Spinal cord (tissue), 10 donors: ENCODE results near the gene RASSF8. TPM values are rescaled to one million over a fixed set of nuclear protein-coding genes. Genes with fewer than 3 reads are reported as not detected.
A peak's percentile ranks its signal among the peaks of the same experiment; 100 is the strongest.

Source experiments
- DNase-seq, 6 donors: peaks; one replicate each; pipeline versions ENCODE4 v3.0.0 to v3.0.0-alpha.2; 2013 to 2015; ENCODE audit warnings: low spot score in 6 of 6, low read depth in 4 of 6
- H3K27ac ChIP-seq: one replicate; pipeline ENCODE4 v1.5.1; 2013; ENCODE audit warnings: low read depth, low read length, control low read depth
- H3K27me3 ChIP-seq: one replicate; pipeline ENCODE4 v1.6.1; 2013; ENCODE audit warnings: low read length; ENCODE audit not compliant: control insufficient read depth, insufficient read depth
- H3K36me3 ChIP-seq: one replicate; pipeline ENCODE4 v1.6.1; 2013; ENCODE audit warnings: low read length; ENCODE audit not compliant: control insufficient read depth, insufficient read depth
- H3K4me1 ChIP-seq: one replicate; pipeline ENCODE4 v1.6.1; 2013; ENCODE audit warnings: low read length; ENCODE audit not compliant: control insufficient read depth, insufficient read depth
- H3K4me3 ChIP-seq: one replicate; pipeline ENCODE4 v1.5.1; 2013; ENCODE audit warnings: low read depth, low read length, control low read depth
- H3K9me3 ChIP-seq: one replicate; pipeline ENCODE4 v1.6.1; 2013; ENCODE audit warnings: low read length; ENCODE audit not compliant: control insufficient read depth, insufficient read depth
- WGBS: methylation state at CpG from one replicate; pipeline ENCODE4 v1.1.5; 2013; ENCODE audit warnings: missing lambda C conversion rate; ENCODE audit not compliant: insufficient coverage; 5-methylcytosine and 5-hydroxymethylcytosine counted together
- polyA plus RNA-seq, 2 donors: library from polyadenylated mRNA; unstranded; fragments of 120-200 nt; gene quantifications; one replicate each; pipeline ENCODE4 v1.2.1, GENCODE V29; 2013; ENCODE audit not compliant: insufficient read length in 2 of 2
- total RNA-seq, 2 donors: library from RNA; depleted of rRNA in 1 of 2; stranded (reverse); fragments of 120-200 nt in 1 of 2; fragments of >200 nt in 1 of 2; gene quantifications; one replicate each; pipeline versions ENCODE4 v1.2.3 to v1.2.4, GENCODE V29; 2013 to 2014
- donor health status: healthy.

RASSF8 gene
- total and polyA plus RNA-seq, 4 donors, result 17.5 to 80.7 (median 46.7) TPM

GRCh38 chr12:25984759-25985158 lies 26.3 kb downstream of the RASSF8 start:
- H3K27ac ChIP-seq, result no peak overlapping the region
- WGBS, result 100% methylated on average over 1 of the region's 2 CpGs
- H3K4me3 ChIP-seq, result no peak overlapping the region
- H3K4me1 ChIP-seq, result no peaks in the 10 kb centered on the region
- no peak for DNase-seq
- H3K36me3 ChIP-seq, result no peaks in the 10 kb centered on the region
- H3K9me3 ChIP-seq, result no peaks in the 10 kb centered on the region
- no peaks in the 10 kb centered on the region for H3K27me3 ChIP-seq

- WGBS, result 61% methylated on average over 3 of the region's 8 CpGs
- H3K4me3 ChIP-seq, result no peak overlapping the region
- no peaks in the 10 kb centered on the region for H3K36me3 ChIP-seq
- no peaks in the 10 kb centered on the region for H3K27me3 ChIP-seq
- H3K4me1 ChIP-seq, result no peaks in the 10 kb centered on the region
- no peak overlapping the region for H3K27ac ChIP-seq
- no peak for DNase-seq
- no peaks in the 10 kb centered on the region for H3K9me3 ChIP-seq
Observed at GRCh38 chr12:25985316-25986175, 27.1 kb downstream of the RASSF8 start.

DNA sequence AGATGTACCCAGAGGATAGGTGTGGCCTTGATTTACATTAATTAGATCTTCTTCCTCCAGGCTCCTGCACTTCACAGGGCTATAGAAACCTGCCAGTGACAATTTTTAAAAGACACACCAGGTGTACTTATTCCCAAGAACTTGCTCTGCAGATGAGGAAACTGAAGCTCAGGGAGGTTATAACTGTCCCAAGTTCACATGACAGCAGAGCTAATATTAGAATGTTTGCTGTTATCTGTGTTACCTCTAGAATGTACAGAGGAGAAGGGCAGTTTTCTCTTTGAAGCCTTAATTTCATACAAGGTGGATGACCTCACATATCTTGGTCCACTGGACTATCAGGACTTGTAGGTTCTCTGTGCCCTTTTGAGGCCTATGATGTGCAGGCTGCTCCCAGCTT lies 27.7 kb downstream of the RASSF8 start:
- DNase-seq, result no peak
- no peak overlapping the region for H3K4me3 ChIP-seq
- H3K9me3 ChIP-seq, result no peaks in the 10 kb centered on the region
- no peaks in the 10 kb centered on the region for H3K4me1 ChIP-seq
- no peak overlapping the region for H3K27ac ChIP-seq
- no peaks in the 10 kb centered on the region for H3K27me3 ChIP-seq
- H3K36me3 ChIP-seq, result no peaks in the 10 kb centered on the region

GRCh38 chr12:25988505-25988904 lies 30.0 kb downstream of the RASSF8 start:
- DNase-seq, result peak in 1 of 6 donors; percentile 23
- Histone ChIP-seq H3K4me3 (no peak overlapping the region), H3K36me3 (no peaks in the 10 kb centered on the region), H3K27me3 (no peaks in the 10 kb centered on the region), H3K27ac (no peak overlapping the region), H3K4me1 (peaks cover 3% of the 10 kb centered on the region), H3K9me3 (no peaks in the 10 kb centered on the region)
- no CpG with 5 or more reads among the region's 2 CpGs for WGBS

- Histone ChIP-seq H3K4me1 (peaks cover 3% of the 10 kb centered on the region), H3K36me3 (no peaks in the 10 kb centered on the region), H3K4me3 (no peak overlapping the region), H3K9me3 (no peaks in the 10 kb centered on the region), H3K27ac (no peak overlapping the region), H3K27me3 (no peaks in the 10 kb centered on the region)
- DNase-seq, result no peak
- WGBS, result no CpG with 5 or more reads among the region's 2 CpGs
Observed at GRCh38 chr12:25990495-25990894, 32.0 kb downstream of the RASSF8 start.

- Histone ChIP-seq H3K4me1 (peaks cover 3% of the 10 kb centered on the region), H3K27me3 (no peaks in the 10 kb centered on the region), H3K36me3 (no peaks in the 10 kb centered on the region), H3K4me3 (no peak overlapping the region), H3K27ac (no peak overlapping the region), H3K9me3 (no peaks in the 10 kb centered on the region)
- 88% methylated on average over 4 of the region's 4 CpGs for WGBS
- DNase-seq, result no peak
Observed at GRCh38 chr12:25992026-25992782, 33.7 kb downstream of the RASSF8 start.

GRCh38 chr12:25993901-25994651 lies 35.6 kb downstream of the RASSF8 start:
- peak in 3 of 6 donors; percentile 22 to 64 (median 32) for DNase-seq
- no peaks in the 10 kb centered on the region for H3K9me3 ChIP-seq
- H3K4me3 ChIP-seq, result no peak overlapping the region
- WGBS, result no CpG with 5 or more reads among the region's 3 CpGs
- no peaks in the 10 kb centered on the region for H3K27me3 ChIP-seq
- H3K27ac ChIP-seq, result peak overlapping the region; percentile 57
- H3K4me1 ChIP-seq, result peaks cover 3% of the 10 kb centered on the region
- no peaks in the 10 kb centered on the region for H3K36me3 ChIP-seq

- Histone ChIP-seq H3K36me3 (no peaks in the 10 kb centered on the region), H3K4me3 (no peak overlapping the region), H3K27ac (no peak overlapping the region), H3K9me3 (no peaks in the 10 kb centered on the region), H3K27me3 (no peaks in the 10 kb centered on the region), H3K4me1 (peaks cover 3% of the 10 kb centered on the region)
- no peak for DNase-seq
- no CpG with 5 or more reads among the region's 2 CpGs for WGBS
Observed at GRCh38 chr12:25994901-25995625, 36.6 kb downstream of the RASSF8 start.

DNA sequence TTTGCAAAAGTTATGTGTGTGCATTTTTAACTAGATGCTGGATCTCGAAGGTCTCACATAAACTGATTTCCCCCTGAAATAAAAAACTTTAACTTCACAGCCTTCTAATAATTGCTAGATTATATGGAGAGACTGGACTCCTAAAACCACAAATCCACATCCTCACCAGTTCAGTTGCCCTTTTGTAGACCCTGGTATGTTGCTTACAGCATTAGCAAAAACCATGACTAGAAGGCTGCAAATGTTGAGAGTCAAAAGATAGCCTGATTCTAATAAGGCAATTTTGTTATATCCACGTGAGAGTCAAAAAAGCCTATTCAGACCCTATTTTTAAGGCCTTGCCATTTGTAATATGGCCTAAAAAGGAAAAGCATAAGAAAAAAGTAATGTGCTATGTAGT lies 37.4 kb downstream of the RASSF8 start:
- WGBS, result no CpG with 5 or more reads among the region's 2 CpGs
- no peak overlapping the region for H3K4me3 ChIP-seq
- H3K27ac ChIP-seq, result no peak overlapping the region
- H3K4me1 ChIP-seq, result peaks cover 3% of the 10 kb centered on the region
- H3K27me3 ChIP-seq, result no peaks in the 10 kb centered on the region
- H3K36me3 ChIP-seq, result no peaks in the 10 kb centered on the region
- DNase-seq, result no peak
- no peaks in the 10 kb centered on the region for H3K9me3 ChIP-seq
